ENCODE data around the gene DNAJB6. TPM values are rescaled to one million over a fixed set of nuclear protein-coding genes. Genes with fewer than 3 reads are reported as not detected.
A peak's percentile ranks its signal among the peaks of the same experiment; 100 is the strongest.
"Not testable (repeated sequence)": the region's sequence is repeated elsewhere in the genome, so short reads cannot be mapped to it uniquely, and the experiment has no call there.

DNAJB6 gene
- total RNA-seq, 1 donor from 2014 or later, result 103 TPM

DNA sequence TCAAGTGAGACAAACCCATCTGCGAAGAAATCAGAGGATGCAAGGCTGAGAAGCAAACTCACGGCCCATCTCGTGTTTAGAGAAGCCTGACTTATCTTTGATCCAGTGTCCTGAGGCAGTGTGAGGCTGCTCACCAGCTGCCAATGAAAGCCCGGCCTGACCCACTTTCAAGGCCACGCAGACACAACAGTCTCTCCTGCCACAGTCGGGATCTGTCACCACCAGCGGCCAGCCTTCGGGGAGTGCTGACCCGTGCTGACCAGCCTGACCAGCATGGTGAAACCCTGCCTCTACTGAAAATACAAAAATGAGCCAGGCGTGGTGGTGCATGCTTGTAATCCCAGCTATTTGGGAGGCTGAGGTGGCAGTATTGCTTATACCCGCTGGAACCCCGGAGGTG is 7.4 kb upstream of the DNAJB6 start:
- Histone ChIP-seq H3K27ac (no peak overlapping the region), H3K4me1 (no peaks in the 10 kb centered on the region), H3K9me3 (no peaks in the 10 kb centered on the region), H3K36me3 (no peaks in the 10 kb centered on the region), H3K4me3 (no peak overlapping the region), H3K27me3 (ENCODE audit: low read depth) (peaks cover 4% of the 10 kb centered on the region)
- ATAC-seq, result no peak
- TF ChIP-seq, protein P1, sequence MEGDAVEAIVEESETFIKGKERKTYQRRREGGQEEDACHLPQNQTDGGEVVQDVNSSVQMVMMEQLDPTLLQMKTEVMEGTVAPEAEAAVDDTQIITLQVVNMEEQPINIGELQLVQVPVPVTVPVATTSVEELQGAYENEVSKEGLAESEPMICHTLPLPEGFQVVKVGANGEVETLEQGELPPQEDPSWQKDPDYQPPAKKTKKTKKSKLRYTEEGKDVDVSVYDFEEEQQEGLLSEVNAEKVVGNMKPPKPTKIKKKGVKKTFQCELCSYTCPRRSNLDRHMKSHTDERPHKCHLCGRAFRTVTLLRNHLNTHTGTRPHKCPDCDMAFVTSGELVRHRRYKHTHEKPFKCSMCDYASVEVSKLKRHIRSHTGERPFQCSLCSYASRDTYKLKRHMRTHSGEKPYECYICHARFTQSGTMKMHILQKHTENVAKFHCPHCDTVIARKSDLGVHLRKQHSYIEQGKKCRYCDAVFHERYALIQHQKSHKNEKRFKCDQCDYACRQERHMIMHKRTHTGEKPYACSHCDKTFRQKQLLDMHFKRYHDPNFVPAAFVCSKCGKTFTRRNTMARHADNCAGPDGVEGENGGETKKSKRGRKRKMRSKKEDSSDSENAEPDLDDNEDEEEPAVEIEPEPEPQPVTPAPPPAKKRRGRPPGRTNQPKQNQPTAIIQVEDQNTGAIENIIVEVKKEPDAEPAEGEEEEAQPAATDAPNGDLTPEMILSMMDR (IDR thresholded peaks at IDR 0.05), result no peak
- DNase-seq, result no peak
- intact Hi-C loops (cut with DNase I), result no loop called here

DNA sequence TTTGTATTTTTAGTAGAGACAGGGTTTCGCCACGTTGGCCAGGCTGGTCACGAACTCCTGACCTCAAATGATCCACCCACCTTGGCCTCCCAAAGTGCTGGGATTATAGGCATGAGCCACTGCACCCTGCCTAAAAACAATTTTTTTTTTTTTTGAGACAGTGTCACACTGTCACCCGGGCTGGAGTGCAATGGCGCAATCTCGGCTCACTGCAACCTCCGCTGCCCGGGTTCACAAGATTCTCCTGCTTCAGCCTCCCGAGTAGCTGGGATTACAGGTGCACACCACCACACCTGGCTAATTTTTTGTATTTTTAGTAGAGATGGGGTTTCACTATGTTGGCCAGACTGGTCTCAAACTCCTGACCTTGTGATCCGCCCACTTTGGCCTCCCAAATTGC is 6.2 kb upstream of the DNAJB6 start:
- H3K27me3 ChIP-seq (ENCODE audit: low read depth); H3K4me1 ChIP-seq; DNase-seq; H3K27ac ChIP-seq; H3K4me3 ChIP-seq; intact Hi-C loops (cut with DNase I); H3K36me3 ChIP-seq; H3K9me3 ChIP-seq; ATAC-seq: not testable (repeated sequence)

GRCh38 chr7:157331049-157331448 is 5.8 kb upstream of the DNAJB6 start:
- H3K36me3 ChIP-seq; H3K4me3 ChIP-seq; H3K27ac ChIP-seq; ATAC-seq; H3K4me1 ChIP-seq; H3K9me3 ChIP-seq; DNase-seq; intact Hi-C loops (cut with DNase I); H3K27me3 ChIP-seq (ENCODE audit: low read depth): not testable (repeated sequence)

DNA sequence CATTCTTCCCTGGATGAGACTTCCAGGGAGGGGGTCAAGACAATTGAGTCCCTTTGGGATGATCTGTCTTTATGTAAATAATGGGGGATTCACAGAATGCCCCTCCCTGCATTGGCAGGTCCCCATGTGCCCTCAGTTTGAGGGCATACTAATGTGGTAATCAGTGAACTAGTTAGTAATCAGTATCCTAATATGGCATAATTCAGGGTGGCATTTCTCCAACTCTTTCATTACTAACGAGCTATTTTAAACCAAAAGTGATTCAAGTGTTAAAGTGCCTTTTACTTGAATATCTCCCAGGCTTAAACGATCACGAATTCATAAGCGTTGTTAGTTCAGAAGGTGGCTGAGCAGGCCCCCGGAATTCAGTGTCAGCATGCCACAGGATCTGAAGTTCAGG is 1.6 kb upstream of the DNAJB6 start:
- no peaks in the 10 kb centered on the region for H3K36me3 ChIP-seq
- TF ChIP-seq, protein P1 (IDR thresholded peaks at IDR 0.05), result no peak
- H3K27ac ChIP-seq, result no peak overlapping the region
- H3K27me3 ChIP-seq (ENCODE audit: low read depth), result peaks cover 4% of the 10 kb centered on the region
- DNase-seq (no peak), ATAC-seq (no peak)
- H3K4me3 ChIP-seq, result no peak overlapping the region
- no peaks in the 10 kb centered on the region for H3K9me3 ChIP-seq
- H3K4me1 ChIP-seq, result peaks cover 30% of the 10 kb centered on the region
- intact Hi-C loops (cut with DNase I), result no loop called here

DNA sequence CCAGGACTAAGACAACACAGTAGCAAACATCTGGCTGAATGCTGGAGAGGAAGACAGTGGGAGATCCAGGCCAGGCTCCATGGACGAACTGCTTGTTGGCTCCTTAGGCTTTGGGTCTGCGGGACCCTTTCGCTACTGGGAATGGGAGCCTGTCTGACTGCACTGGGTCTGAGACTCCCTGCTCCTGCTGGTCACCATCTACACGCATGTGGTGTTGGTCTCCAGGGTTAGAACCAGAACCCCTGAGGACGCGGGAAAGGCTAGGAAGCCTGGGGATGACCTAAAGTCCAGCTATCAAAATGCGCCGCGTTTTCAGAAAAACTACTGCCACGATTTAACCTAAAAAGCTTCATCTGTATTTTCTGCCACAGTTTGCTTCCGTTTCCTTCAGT is 817 bp upstream of the DNAJB6 start:
- Histone ChIP-seq H3K27ac (peak overlapping the region; percentile 94), H3K4me3 (peak overlapping the region; percentile 88), H3K27me3 (ENCODE audit: low read depth) (peaks cover 4% of the 10 kb centered on the region), H3K4me1 (peaks cover 37% of the 10 kb centered on the region), H3K36me3 (no peaks in the 10 kb centered on the region), H3K9me3 (no peaks in the 10 kb centered on the region)
- DNase-seq, result no peak
- TF ChIP-seq, protein P1 (IDR thresholded peaks at IDR 0.05), result no peak
- ATAC-seq, result no peak
- intact Hi-C loops (cut with DNase I), result no loop called here

DNA sequence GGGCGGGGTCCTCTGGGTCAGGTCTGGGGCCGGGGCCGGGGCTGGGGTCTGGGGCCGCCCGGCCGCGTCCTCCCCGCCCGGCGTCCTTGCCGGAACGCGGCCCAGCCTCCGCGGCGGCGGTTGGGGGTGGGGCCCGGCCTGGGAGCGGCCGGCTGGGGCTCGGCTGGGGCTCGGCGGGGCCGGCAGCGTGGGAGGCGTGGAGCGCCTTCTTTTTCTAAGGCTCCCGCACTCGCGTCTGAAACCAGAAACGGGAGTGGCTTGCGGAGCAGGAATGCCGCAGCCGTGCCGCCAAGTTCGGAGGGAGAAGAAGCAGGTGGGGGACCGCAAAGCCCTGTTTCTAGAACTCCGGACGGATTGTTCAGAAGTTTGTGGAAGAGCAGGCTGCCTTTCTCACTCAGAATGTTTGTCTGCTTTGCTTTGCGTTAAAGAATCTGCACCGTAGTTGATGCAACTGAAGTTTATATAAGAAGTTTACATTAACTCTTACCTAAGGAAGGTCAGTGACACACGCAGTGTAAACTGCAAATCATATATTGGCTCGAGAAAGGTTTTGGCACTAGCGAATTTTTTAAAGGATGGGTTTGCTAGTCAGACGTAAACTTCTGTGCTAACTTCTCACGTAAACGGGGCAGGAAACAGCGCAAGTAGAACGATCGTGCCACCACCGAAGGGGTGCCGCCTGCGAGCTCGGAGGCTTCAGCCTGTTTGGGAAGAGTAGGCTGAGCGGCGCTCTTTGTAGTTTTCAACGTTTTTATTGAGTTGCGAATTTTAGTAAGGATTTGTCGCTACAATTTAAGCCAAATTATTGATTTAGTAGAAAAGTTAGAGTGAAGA is 729 bp downstream of the DNAJB6 start:
- intact Hi-C loops (cut with DNase I), result no loop called here
- ATAC-seq (peak; percentile 86 to 89), DNase-seq (peak; percentile 79)
- no peaks in the 10 kb centered on the region for H3K36me3 ChIP-seq
- H3K27me3 ChIP-seq (ENCODE audit: low read depth), result no peaks in the 10 kb centered on the region
- peaks cover 53% of the 10 kb centered on the region for H3K4me1 ChIP-seq
- peak overlapping the region; percentile 94 for H3K27ac ChIP-seq
- peak overlapping the region; percentile 88 for H3K4me3 ChIP-seq
- TF ChIP-seq, protein P1 (IDR thresholded peaks at IDR 0.05), result no peak
- H3K9me3 ChIP-seq, result no peaks in the 10 kb centered on the region

Data from lower lobe of right lung (tissue), 2 donors.